IPS-20b (cell line): ENCODE data around the gene MILR1.

Experiments
- H3K27ac ChIP-seq: one replicate; pipeline ENCODE4 v1.5.1; 2013; ENCODE audit warnings: low read length
- H3K27me3 ChIP-seq: 2 replicates; pipeline ENCODE4 v1.6.1; 2013; ENCODE audit warnings: mild to moderate bottlenecking, low read length, inconsistent platforms; ENCODE audit not compliant: insufficient read depth
- H3K36me3 ChIP-seq: 2 replicates; pipeline ENCODE4 v1.6.1; 2013; ENCODE audit warnings: low read depth, mild to moderate bottlenecking, inconsistent platforms, low read length, moderate library complexity; ENCODE audit not compliant: insufficient read depth
- H3K4me1 ChIP-seq: 2 replicates; pipeline ENCODE4 v1.6.1; 2013; ENCODE audit warnings: mild to moderate bottlenecking, control low read depth, inconsistent platforms, low read length, moderate library complexity; ENCODE audit not compliant: insufficient read depth
- H3K4me3 ChIP-seq: 2 replicates; pipeline ENCODE4 v1.5.1; 2013; ENCODE audit warnings: mild to moderate bottlenecking, low read length, inconsistent platforms
- H3K9ac ChIP-seq: 2 replicates; pipeline ENCODE4 v1.6.1; 2013; ENCODE audit warnings: low read depth, mild to moderate bottlenecking, inconsistent platforms, low read length, moderate library complexity
- H3K9me3 ChIP-seq: 2 replicates; pipeline ENCODE4 v1.6.1; 2013; ENCODE audit warnings: mild to moderate bottlenecking, low read depth, low read length, inconsistent platforms; ENCODE audit not compliant: insufficient read depth

MILR1 gene

DNA sequence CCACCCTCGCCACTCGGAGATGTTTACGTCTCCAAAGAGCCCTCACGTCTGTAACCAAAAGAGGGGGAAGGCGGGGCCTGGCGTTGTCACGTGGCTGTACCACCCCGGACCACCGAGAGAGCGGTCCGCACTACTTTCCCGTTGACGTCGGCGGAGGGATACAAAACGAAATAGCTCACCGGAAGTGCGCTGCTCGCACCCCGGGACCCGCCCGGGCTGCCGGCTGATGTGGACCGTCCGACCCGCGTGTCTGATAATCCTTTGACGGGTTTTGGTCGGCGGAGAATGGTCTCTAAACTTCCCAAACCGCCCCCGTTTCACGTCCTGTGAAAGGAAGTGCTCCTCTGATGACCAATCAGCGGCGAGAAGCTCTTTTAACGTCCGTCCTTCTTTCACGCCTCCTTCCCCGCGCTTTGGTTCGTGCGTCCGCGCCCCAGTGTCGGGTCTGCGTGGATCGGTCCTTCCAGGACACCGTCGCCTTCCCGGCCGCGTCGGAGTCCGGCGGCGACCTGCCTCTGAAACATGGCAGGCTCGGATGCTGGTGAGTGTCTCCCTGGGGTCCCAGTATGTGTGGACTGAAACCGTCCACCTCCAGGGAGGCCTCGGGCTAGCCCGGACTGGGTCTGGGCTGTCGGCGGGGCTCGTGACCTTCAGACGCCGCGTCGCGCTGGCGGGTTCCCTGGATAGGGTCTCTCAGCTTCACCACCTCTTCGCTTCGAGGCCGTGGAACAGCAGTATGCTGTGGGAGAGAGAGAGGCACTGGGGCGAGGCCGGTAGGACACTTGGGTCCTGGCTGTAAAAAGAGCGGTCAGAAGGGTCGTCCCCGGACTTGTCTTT is 57.9 kb downstream of the MILR1 start, which contains the start of gene CEP95:
Gene CEP95 (plus strand): TSS at position 402 of the 837 bp plus-strand sequence. CDS start 121 bp downstream, at position 523.
- H3K4me3 ChIP-seq, result peak within 1 kb of the TSS; percentile 100
- H3K9ac ChIP-seq, result peak within 1 kb of the TSS; percentile 100
- H3K9me3 ChIP-seq, result no peaks in the 10 kb centered on the region; the same call in 1 of the 2 replicates
- H3K27me3 ChIP-seq, result no peaks in the 10 kb centered on the region
- peak within 1 kb of the TSS; percentile 97 for H3K27ac ChIP-seq
- peaks cover 9% of the 10 kb centered on the region; the same call in 1 of the 2 replicates for H3K4me1 ChIP-seq
- H3K36me3 ChIP-seq, result peaks cover 66% of the 10 kb centered on the region

DNA sequence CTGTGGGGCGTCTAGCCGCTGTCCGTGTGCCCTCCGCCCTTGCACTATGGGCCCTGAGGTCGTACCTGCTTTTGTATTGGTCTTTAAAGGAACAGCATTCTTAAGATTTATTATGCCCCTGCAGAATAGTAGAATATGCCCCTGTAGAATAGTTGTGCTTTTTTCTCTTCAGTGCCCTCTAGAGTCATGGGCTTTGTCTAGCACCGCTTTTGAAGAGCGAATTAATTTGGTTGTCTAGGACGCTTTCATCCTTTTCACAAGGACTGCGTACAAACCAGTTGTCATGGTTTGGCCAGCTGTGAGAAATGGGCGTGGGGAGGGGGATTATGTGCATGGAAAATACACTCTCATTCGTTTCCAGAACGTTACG is 58.5 kb downstream of the MILR1 start:
- H3K9me3 ChIP-seq, result no peaks in the 10 kb centered on the region; the same call in 1 of the 2 replicates
- H3K27ac ChIP-seq, result peak overlapping the region; percentile 16
- peak overlapping the region; percentile 100 for H3K9ac ChIP-seq
- H3K36me3 ChIP-seq, result peaks cover 66% of the 10 kb centered on the region
- H3K4me1 ChIP-seq, result peaks cover 9% of the 10 kb centered on the region; the same call in 1 of the 2 replicates
- no peaks in the 10 kb centered on the region for H3K27me3 ChIP-seq
- H3K4me3 ChIP-seq, result peak overlapping the region; percentile 100

DNA sequence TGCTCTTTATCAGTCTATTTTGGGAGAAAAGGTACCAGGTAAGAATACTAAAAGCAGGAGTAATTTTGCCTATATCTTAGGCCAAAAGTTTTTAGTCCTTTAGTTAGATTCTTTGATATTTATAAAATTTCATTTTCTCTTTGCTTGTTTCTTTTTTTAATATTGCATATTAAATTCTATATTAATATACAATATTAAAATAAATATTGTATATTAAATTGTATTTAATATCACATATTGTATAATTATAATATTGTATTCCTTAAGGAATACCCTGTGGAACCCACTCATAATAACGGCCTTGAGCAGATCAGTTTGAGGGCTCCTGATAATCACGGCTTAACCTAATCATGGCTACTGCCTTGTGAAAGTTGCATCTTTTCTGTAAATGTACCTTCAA is 59.8 kb downstream of the MILR1 start:
- 0 out of 2 replicates have a peak overlapping the region, but pooled peaks have one; percentile 100 for H3K9ac ChIP-seq
- H3K4me1 ChIP-seq, result peaks cover 9% of the 10 kb centered on the region; the same call in 1 of the 2 replicates
- H3K27ac ChIP-seq, result no peak overlapping the region
- H3K36me3 ChIP-seq, result peaks cover 66% of the 10 kb centered on the region
- no peaks in the 10 kb centered on the region; the same call in 1 of the 2 replicates for H3K9me3 ChIP-seq
- H3K27me3 ChIP-seq, result no peaks in the 10 kb centered on the region
- peak overlapping the region; percentile 100 for H3K4me3 ChIP-seq

DNA sequence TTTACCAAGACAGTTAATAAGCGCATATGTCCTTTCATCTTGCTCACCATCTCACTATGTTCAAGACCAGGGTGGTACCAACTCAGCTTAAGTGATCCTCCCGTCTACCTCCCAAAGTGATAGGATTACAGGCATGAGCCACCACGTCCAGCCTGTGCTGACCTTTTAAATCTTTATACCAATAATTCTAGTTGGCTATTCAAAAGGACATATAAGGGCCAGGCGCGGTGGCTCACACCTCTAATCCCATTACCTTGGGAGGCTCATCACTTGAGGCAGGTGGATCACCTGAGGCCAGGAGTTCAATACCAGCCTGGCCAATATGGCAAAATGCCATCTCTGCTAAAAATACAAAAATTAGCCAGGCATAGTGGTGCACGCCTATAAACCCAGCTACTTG is 60.3 kb downstream of the MILR1 start:
- Histone ChIP-seq H3K4me3 (peak overlapping the region; percentile 8; the same call in 1 of the 2 replicates), H3K9me3 (no peaks in the 10 kb centered on the region; the same call in 1 of the 2 replicates), H3K9ac (no peak overlapping the region), H3K4me1 (peaks cover 6% of the 10 kb centered on the region; the same call in 1 of the 2 replicates), H3K36me3 (peaks cover 66% of the 10 kb centered on the region), H3K27me3 (no peaks in the 10 kb centered on the region), H3K27ac (no peak overlapping the region)

DNA sequence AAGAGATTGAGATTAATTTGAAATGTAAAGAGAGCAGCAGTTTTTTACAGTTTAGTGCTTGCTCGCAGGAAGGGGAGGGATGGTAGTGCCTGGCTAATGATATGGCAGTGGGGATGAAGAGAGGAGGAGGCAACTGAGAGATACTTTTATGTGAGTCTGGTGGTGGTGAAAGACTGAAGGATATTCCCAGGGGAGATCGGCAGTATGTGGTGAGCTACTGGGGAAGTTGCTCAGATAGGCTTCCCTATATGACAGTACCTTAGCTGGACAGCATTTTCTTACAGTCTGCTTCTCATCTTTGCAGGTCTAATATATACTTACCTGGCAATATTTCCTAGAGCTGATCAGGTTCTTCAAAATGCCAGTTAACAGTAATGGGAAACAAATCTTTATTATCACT is 66.5 kb downstream of the MILR1 start:
- H3K36me3 ChIP-seq, result peaks cover 98% of the 10 kb centered on the region
- no peak overlapping the region for H3K4me3 ChIP-seq
- H3K9ac ChIP-seq, result no peak overlapping the region
- H3K9me3 ChIP-seq, result no peaks in the 10 kb centered on the region
- no peaks in the 10 kb centered on the region for H3K4me1 ChIP-seq
- H3K27me3 ChIP-seq, result no peaks in the 10 kb centered on the region
- no peak overlapping the region for H3K27ac ChIP-seq

DNA sequence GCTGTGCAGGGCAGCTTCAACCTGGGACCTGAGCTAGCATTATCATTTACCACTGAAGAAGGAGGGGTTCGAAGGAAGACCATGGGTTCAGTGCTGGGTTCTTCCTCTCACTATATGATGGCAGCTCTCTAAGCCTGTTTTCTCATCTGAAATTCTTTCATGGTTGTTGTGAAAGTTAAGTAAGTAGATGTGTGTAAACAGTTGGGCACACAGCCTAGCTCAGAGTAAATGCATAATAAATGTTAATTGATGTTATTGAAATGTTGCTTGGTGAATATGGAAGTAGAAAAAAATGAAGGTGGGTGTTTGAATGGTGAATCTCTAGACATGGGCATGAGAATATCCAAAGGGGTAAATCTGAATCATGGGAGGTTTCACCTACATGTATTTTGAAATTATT is 66.9 kb downstream of the MILR1 start:
- H3K4me3 ChIP-seq, result no peak overlapping the region
- H3K4me1 ChIP-seq, result no peaks in the 10 kb centered on the region
- no peaks in the 10 kb centered on the region for H3K9me3 ChIP-seq
- no peaks in the 10 kb centered on the region for H3K27me3 ChIP-seq
- peaks cover 98% of the 10 kb centered on the region for H3K36me3 ChIP-seq
- no peak overlapping the region for H3K27ac ChIP-seq
- H3K9ac ChIP-seq, result no peak overlapping the region
